ENCODE data around the gene FIBCD1. TPM values are rescaled to one million over a fixed set of nuclear protein-coding genes. Genes with fewer than 3 reads are reported as not detected.

FIBCD1 gene
- total and polyA plus RNA-seq, 8 donors, result 0.18 to 6.4 (median 0.41) TPM; not detected in 4

GRCh38 chr9:130882696-130883225 is 56.3 kb downstream of the FIBCD1 start:
- Histone ChIP-seq H3K4me3 (no peak overlapping the region), H3K4me1 (peaks cover 0 to 31% (median 11%) of the 10 kb centered on the region in 4 donors), H3K9me3 (no peaks in the 10 kb centered on the region), H3K36me3 (peaks cover 97 to 100% (median 100%) of the 10 kb centered on the region in 4 donors), H3K27me3 (no peaks in the 10 kb centered on the region), H3K27ac (no peak overlapping the region)
- intact Hi-C loops (cut with DNase I; ENCODE audit: low total_unique reads), result no loop called here
- 86 to 91% (median 90%) methylated on average over 7 to 15 of the region's 15 CpGs for WGBS, 5 donors
- no peak for TF ChIP-seq POLR2AphosphoS5 (IDR thresholded peaks at IDR 0.05)
- TF ChIP-seq POLR2A (IDR thresholded peaks at IDR 0.05), result no peak
- DNase-seq, result no peak

- WGBS, 5 donors, result 88 to 93% (median 89%) methylated on average over 6 of the region's 6 CpGs
- Histone ChIP-seq H3K9me3 (no peaks in the 10 kb centered on the region), H3K27me3 (no peaks in the 10 kb centered on the region), H3K4me3 (no peak overlapping the region), H3K4me1 (peaks cover 0 to 19% (median 2%) of the 10 kb centered on the region in 4 donors), H3K36me3 (peaks cover 94 to 100% (median 98%) of the 10 kb centered on the region in 4 donors), H3K27ac (no peak overlapping the region)
- TF ChIP-seq POLR2A (IDR thresholded peaks at IDR 0.05) (no peak), POLR2AphosphoS5 (IDR thresholded peaks at IDR 0.05) (no peak), EP300 (IDR thresholded peaks at IDR 0.05) (no peak), CTCF (IDR thresholded peaks at IDR 0.05) (no peak)
- no peak for DNase-seq
- intact Hi-C loops (cut with DNase I; ENCODE audit: low total_unique reads), result no loop called here
Measured at GRCh38 chr9:130881516-130881915, 57.5 kb downstream of the FIBCD1 start.

- 91 to 96% (median 94%) methylated on average over 15 to 16 of the region's 16 CpGs for WGBS, 5 donors
- intact Hi-C loops (cut with DNase I; ENCODE audit: low total_unique reads), result no loop called here
Measured at GRCh38 chr9:130880599-130881220, 58.3 kb downstream of the FIBCD1 start.

GRCh38 chr9:130879863-130880411 is 59.1 kb downstream of the FIBCD1 start:
- Histone ChIP-seq H3K4me3 (no peak overlapping the region), H3K27me3 (no peaks in the 10 kb centered on the region), H3K36me3 (peaks cover 89 to 100% (median 98%) of the 10 kb centered on the region in 4 donors), H3K27ac (no peak overlapping the region), H3K9me3 (no peaks in the 10 kb centered on the region), H3K4me1 (peaks cover 0 to 8% (median 0%) of the 10 kb centered on the region in 4 donors)
- intact Hi-C loops (cut with DNase I; ENCODE audit: low total_unique reads), result no loop called here
- DNase-seq, result no peak
- no peak for TF ChIP-seq POLR2A (IDR thresholded peaks at IDR 0.05)
- no peak for TF ChIP-seq POLR2AphosphoS5 (IDR thresholded peaks at IDR 0.05)
- TF ChIP-seq CTCF (IDR thresholded peaks at IDR 0.05), result no peak
- TF ChIP-seq EP300 (IDR thresholded peaks at IDR 0.05), result no peak
- WGBS, 5 donors, result 84 to 96% (median 91%) methylated on average over 9 of the region's 9 CpGs

More at GRCh38 chr9:130880599-130881220, 58.3 kb downstream of the FIBCD1 start:
- no peaks in the 10 kb centered on the region for H3K9me3 ChIP-seq
- no peak for TF ChIP-seq CTCF (IDR thresholded peaks at IDR 0.05)
- no peak for TF ChIP-seq EP300 (IDR thresholded peaks at IDR 0.05)
- TF ChIP-seq POLR2AphosphoS5 (IDR thresholded peaks at IDR 0.05), result no peak
- TF ChIP-seq POLR2A (IDR thresholded peaks at IDR 0.05), result no peak
- H3K36me3 ChIP-seq, result peaks cover 89 to 100% (median 98%) of the 10 kb centered on the region in 4 donors
- H3K4me1 ChIP-seq, result peaks cover 0 to 12% (median 0%) of the 10 kb centered on the region in 4 donors
- H3K4me3 ChIP-seq, result no peak overlapping the region
- H3K27me3 ChIP-seq, result no peaks in the 10 kb centered on the region
- H3K27ac ChIP-seq, result no peak overlapping the region
- DNase-seq, result no peak

All from stomach (tissue), 9 donors.